ENCODE data around the gene TPRG1.

TPRG1 gene

DNA sequence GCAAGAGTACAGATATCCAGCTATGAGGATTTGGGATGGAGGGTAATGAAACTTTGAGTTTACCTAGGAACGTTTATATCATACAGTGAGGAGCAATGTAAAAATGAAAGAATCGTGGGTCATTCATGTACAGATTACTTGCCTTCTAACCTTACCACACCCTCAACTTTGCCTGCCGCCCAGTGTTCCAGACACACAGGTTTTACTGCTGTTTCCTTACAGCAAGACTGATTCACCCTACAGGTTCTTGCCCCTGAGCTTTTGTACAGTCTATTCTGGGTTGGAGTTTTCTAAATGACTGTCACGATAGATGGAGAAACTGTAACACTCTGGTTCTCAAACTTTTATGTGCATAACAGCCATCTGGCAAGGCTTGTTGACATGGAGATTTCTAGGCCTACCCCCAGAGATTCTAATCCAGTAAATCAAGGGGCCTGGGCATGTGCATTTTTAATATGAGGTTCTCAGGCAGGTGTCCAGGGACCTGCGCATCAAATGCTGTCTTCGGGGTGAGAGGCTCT, 6.6 kb upstream of the TPRG1 start:
- DNase-seq, result no peak

DNA sequence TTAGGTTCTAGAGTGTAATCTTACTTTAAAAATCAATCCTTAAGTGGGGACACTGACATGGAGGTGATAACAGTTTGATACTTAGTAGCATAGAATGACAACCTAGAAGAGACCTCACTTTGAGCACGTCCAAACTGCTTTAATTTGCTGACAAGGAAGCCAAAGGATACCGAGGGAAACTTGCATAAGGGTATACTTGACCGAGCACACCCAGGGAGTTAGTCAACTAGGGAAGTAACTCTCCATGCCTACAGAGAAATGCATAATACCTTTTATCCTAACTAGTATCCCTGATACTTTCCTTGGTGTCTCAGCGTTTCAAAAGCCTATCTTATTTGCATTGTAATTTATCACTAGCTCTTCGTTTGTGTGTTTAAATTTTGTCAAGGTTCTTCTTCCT, 5.5 kb upstream of the TPRG1 start:
- DNase-seq, result no peak

DNA sequence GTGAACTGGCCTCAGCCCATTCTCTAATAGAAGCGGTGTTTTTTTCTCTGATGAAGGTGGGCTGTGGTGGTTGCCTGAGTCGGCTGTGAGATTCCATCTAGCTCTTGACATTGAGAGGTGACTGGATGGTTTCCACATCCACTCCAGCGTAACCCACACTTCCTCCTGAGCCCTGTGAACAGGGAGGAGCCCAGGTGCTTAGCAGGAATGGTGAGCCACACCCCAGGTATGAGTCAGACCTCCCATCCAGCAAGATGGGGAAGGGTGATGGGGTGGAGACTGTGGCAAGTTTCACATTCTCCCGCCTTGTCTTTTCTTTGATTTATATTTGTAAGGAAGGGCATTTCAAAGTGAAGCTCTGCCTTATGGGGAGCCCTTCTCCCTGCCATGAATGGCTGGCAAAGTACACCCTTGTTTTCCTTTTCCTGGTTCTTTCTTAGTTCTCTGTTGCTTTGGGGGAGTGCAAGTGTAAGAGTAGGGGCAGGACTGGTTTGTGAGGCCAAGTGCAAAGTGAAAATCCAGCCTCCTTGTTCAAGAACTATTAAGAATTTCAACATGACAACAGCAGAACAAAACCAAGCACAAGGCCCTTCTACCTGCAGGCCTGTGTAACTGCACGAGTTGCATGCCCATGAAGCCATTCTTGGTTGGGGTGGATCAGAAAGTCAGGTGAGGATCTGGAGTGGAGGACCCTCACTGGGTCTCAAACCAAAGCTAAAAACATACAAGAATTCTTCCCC, 4.6 kb upstream of the TPRG1 start:
- no peak for DNase-seq

DNA sequence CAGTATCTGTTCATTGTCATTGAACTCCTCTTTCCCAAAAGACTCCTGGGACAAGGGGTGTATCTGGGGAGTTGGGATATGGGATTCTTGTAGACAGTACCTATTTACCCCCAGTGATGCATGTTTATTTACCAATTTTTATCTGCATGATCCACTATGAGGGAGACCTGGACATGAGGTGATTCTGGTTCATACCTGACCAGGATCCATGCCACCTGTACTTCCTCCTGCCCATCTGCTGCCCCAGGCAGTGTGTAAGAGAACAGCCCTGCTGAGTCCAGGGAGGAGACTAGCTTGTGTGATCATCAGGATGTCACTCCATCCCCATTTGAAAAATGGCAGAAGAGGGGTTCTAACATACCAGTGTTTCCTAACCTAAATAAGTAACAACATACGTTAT, 3.1 kb upstream of the TPRG1 start:
- DNase-seq, result no peak

DNA sequence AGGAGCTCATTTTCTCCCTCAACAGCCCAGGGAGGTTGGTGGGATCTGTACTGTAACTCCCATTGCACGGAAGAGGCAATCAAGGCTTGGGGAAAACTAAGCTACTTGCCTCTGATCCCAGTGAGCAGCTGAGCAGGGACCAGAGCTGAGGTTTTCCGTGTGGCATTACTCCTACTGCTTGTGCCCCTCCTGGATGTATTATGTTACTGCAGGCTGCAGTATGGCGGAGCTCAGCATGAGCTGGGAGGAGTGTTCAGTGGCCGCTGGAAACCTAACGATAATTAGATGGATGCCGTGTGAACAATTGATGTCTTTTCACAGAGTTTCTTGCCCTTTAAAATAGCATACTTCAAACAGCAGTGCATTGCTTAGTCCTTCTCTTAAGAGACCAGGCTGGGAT, 2.0 kb upstream of the TPRG1 start:
- no peak for DNase-seq

DNA sequence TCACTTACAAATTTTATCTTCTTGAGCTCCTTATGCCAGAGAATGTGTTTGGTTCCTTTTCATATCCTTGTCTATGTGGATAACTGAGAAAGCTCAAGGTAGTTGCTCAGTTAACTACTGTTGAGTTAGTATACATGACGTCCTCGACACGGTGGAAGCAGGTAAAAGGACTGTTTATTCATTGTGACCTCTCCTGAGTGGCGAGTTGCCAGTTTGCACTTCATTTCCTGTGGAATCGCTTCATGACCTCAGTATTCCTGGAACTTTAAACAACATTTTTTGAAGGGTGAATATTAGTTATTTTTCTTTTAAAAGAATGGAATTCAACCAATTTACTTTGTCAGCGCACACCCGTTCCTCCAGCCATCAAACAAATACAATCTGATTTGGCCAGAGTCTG, 1.2 kb upstream of the TPRG1 start:
- DNase-seq, result no peak

DNA sequence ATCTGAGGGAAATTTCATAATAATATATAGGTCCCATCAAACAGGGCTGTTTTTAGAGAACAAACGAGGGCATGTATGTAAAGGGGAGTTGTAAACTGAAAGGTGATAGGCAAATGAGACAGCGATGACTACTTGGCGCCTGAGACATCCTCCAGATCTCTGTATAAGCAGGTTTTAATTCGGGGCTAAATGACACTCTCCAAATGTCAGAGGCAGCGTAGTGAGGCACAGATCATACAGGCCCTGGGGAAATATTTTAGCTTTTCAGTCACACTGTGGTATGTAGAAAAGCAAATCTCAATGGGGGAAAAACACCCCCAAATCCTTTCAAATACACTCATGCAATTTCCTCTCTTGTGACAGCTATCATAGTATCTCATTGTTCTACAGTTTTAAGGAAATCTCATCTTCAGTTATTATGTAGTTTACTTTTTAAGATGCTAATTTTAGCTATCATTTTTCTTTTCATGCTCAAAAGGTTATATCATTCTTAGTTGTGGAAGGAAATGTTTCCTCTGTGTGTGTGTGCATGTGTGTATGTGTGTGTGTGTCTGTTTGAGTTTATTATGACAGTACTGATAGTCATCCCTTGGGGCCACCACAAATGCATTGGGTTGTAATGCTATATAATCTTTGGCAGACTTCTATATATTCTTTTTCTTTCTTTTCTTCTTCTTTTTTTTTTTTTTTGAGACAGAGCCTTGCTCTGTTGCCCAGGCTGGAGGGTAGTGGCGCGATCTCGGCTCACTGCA, 1.1 kb downstream of the TPRG1 start:
- DNase-seq, result no peak

DNA sequence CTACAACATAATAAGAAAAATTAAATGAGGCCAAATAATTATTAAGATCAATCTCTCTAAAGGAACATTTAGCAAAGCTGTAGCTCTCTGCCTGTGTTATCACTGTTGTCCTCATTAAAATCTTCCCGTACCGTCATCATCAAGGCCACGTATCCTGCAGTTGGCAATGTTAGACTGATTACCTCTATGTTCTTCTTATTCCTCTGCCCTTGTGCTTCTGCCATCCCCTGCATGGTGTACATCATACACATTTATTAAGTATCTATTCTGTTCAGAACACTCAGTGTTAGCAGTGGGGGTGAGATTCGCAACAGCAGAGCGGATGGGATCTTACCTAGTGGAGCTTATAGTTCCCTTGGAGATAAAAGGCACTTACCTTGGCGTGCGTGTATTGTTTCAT, 12.8 kb downstream of the TPRG1 start:
- no peak for DNase-seq

DNA sequence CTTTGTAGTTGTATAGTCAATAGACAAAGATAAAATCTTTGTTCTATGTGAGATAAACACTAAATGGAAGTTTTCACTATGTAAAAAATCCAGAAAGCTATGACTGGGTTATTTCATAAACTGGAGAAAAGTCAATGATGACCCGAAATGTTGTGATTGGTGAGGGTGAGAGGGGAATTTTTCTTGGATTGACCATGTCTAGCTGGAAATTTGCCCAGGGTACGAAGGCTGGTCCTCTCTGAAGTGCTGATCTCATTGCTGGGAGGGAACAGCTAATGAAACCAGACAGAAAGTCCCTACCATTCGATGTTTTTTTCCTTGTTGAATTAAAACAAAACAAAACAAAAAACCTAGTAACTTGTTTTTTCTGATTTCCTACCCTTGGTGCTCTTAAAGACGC, 14.3 kb downstream of the TPRG1 start:
- no peak for DNase-seq

DNA sequence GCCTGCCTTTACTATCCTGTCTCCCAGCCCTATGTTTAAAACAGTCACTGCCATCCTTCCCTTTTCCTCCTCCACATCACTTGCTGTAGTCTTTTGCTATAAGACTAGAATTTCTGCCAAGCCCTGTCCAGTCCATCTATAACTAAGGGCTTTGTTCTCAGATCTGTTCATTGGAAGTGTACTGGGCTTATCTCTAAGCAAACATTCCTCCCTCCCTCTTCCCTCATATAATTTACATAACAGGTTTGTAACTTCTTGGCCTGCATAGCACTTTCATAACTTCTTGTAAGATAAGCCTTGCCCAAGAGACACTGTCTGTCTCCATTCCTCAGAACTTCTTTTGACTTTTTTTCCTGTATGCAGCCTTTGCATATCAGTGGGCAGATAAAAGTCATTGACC, 16.7 kb downstream of the TPRG1 start:
- DNase-seq, result no peak

DNA sequence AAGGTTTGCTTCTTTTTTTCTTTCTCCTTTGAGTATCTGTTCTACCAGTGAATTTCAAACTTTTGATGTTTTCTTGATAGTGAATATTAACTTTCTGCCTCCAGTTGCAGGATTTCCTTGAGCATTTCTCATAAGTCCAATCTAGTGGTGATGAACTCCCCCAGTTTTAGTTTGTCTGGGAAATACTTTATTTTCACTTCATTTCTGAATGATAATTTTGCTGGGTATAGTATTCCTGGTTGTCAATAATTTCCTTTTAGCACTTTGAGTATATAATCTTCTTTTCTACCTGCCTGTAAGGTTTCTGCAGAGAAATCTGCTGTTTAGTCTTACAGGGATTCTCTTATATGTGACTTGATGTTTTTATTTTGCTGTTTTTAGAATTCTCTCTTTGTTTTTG, 21.0 kb downstream of the TPRG1 start:
- DNase-seq, result no peak

DNA sequence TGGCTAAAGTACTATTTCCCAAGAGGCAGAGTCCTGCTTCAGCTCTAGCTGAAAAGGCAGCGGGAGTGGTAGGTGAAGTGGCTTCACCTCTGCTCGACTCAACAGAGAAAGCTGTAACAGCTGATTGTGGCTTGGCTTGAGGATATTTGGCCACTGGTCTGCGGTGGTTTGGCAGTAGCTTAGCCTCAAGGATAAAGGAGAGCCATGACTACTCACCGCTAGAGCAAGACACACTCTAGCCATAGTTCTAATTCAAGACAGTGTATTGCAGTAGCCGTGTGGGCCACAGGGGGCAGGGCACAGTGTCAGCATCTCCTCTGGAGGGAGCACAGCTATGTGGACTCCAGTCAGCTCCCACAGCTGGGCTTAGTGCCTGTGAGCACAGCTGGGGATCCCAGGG, 23.5 kb downstream of the TPRG1 start:
- no peak for DNase-seq

DNA sequence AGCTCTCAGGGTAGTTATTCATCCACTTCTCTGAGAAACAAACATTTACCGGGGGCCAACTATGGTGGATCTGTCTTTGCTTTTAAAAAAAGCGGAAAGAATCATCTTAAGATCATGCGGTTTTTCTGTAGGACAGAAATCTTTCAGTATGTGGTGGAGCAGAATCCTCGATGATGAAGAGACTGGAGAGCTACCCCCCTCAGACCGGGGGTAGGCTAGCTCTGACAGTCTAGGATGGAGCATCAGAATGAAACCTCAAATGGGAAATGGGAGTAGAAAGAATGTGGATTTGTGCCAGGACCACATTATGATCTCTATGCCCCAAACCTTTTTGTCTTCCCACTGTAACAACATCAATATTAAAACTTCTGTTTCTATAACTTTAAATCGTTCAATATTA, 30.3 kb downstream of the TPRG1 start:
- no peak for DNase-seq

DNA sequence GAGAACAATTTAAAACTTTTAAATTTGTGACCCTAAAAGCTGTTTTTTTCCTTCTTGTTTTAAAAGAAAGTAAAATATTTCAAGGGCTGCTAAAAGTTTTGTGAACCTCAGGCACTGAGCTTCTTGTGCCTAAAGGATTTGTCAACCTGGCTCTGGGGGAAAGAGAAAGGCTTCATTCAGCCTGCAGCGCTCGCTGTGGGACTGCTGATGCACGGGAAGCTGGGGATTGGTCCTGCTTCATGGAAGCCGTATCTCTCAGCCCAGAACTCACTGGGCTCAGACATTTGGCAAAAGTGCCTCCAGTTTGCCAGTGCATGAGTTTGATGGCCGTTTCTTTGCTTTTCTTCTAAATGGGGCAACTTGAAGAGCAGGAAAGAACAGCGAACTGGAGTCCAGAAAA, 30.8 kb downstream of the TPRG1 start:
- peak in 10 of 58 donors; percentile 1 to 13 (median 6) for DNase-seq

DNA sequence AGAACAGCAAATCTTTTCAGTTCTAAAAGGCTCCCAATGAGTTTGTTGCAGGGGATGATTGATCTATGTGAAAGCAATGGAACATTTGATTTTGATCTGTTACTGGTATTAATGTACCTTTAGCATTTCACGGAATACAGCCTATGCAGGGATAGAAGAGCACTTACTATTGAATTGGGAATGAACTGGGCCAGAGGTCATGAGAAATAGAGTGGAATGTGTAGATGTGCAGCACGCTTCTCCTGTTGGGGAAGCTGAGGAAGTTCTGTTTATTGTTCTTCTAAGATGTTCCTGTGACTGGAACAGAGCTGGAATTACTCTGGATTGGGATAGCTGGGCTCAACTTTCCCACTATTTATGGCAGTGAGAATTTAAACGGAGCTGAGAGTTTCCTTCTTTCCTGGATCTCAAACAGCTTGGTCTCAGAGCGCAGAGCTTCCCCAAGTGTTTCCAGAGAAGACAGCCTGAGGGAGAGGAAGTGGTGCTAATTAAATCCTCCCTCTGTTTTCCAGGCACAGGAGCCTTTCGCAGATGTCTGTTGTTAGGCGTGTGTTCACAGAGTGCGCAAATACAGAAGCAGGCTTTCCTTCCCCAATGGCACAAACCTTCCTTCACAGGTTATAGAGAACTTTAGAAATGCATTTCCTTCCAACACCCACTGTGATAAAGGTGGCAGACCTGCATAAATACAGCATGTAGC, 32.5 kb downstream of the TPRG1 start:
- DNase-seq, result peak in 11 of 58 donors; percentile 2 to 55 (median 7)

DNA sequence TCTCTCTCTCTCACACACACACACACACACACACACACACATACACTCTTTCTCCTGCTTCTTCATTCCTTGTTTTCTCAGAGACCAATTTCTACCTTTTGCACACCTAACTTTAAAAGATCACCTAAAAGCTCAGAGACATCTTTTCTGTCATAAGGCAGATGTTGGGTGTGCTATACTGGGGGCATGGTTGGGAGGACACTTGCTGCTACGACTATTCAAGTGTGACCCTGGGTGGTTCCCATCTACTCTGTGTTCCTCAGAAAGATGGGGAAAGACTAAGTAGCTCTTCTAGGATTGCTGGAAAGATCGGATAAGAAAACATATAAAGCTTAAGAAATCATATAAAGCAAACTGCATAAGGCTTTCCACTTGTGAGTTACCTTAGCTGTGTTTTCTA, 33.2 kb downstream of the TPRG1 start:
- DNase-seq, result no peak

DNA sequence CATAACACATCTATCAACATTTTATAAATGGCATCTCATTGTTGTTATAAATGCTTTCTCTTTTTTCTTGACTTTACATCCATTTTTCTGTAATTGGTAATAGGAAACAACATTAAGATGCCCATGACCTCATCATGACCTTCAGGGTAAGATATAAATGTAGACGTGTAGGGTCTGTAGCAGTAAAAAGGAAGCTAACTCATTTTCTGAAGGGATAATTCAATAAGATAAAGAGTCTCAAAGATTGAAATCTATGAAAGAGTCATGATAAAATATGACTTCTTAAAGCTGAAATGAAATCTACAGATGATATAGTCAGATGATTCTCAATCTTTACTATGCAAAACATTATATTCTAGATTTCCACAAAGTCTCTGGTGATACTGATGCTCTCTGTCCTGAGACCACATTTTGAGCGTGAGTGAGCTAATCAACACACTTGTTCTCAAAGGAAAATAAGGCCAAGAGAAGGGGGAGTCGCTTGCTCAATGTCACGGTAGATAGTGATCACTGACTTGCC, 38.5 kb downstream of the TPRG1 start:
- DNase-seq, result no peak

DNA sequence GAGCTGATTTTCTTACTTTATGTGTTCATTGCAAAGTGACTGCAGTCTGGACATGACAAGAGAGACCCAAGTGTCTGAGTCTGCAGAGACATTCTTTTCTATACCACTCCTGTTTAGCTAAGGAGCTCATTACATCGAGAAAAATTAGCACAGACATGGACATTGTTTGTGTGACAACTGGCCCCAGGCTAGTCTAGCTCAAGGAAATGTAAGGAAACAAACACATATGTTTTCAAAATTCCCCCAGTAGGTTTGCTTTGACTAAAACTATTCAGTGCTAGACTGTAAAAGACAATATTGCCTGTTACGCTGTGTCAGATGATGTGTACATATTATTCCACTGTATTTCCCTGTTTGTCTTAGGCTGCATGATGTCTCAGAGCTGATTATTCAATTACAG, 40.9 kb downstream of the TPRG1 start:
- DNase-seq, result no peak

DNA sequence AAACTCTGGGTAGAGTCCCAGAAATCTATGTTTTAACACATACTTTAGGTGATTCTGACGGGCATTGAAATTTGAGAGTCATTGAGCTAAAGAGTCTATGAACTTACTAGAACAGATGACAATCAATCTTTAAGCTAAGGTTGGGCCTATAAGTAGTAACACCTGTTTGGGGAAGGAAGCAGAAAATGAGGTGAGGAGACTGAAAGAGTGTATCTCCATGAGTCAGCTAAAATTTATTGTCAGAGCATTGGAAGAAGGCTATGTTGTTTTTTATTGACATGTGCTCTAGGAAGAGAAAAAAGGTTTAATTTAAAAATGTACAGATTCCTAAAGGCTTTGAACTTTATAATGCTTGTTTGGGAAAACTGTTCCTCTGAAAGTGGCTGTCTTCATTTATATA, 42.9 kb downstream of the TPRG1 start:
- no peak for DNase-seq

DNA sequence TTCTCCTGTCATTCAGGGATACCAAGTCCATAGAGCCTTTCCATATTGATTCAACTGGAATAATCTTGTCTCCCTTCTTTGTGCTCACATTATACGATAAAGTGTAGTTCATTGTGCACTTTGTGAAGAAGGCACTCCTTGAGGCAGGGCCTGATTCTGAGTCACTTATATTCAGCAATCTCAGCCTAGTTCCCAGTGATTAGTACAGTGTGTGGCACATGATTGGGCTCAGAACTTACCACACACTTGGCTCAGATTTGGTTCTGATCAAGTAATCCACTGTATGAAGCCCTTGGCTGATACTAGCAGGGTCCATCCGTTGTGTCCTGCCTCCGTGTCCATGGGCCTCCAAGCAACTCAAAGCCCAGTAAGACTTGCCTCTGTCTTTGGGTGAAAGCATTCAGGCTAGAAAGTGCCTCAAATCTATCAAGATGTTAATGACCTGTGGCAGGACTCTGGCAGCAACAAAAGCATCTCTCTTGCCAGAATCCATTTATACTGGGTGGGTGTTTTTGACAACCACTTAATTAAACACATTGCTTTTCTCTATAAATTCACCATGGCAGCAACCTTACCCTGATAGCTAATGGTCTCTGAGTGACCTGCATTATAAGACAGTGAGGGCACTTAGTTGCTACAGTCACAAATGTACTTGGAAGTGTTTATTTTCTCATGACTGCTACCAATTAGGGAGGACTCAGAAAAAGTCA, 51.3 kb downstream of the TPRG1 start:
- no peak for DNase-seq

DNA sequence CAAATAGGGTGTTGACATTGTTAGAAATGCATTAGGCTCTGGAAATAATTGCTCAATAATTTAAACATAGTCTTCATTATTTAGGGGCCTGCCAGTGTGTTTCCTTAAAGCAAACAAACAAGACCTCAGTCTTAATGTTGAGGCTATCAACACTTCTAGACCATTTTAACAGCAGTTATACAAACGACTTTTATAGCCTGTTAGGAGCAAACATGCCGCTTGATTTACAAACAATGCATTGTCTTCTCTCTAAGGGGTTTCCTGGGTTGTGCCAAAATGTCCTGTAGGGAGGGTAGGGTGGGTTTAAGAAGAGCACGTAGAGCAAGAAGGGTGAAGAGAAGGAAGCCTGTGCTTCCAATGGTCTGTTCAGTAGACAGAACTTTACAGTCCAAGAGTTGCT, 53.7 kb downstream of the TPRG1 start:
- no peak for DNase-seq
